Measurements from ENCODE around the gene BMPER. TPM values are rescaled to one million over a fixed set of nuclear protein-coding genes. Genes with fewer than 3 reads are reported as not detected.
A peak's percentile ranks its signal among the peaks of the same experiment; 100 is the strongest.

Gene BMPER
- total RNA-seq, 1 donor from 2014 or later, result 0.26 TPM

DNA sequence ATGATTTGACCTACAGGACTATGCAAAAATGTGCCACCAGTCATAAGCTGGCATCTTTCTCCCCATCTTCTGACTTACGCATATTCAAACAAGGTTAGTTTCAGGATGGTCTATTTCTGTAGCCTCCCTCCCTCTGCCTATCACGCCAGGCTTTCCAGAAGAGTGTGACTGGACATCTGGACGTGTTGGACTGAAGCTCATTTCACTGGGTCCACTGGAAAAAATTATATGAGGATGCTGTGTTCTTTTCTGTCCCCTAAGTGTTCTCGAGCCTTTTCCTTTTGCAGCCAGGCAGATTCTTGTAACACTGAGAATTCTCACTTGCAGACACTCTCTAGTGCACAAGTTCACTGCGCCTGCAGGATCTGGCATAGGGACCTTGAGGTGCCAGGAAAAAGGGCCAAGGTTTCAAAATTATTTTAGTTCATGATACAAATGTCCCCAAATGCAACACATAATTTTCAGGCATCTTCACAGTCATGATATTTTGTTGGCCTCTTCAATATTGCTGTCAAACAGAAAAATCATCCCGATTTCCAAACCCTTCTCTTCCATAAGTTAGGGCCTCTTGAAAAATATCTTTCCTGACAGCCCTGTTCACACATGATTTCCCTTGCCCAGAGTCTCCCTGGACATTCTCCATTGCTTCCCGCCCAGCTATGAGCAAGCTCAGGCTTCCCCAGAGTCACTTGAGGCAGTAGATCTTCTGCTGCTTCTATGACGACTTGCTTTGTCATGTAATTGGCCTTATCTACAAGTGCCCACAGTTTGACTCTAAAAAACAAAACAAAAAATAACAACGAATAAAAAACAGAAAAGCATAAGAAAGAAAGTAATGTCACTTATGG lies 170.4 kb downstream of the BMPER start:
- H3K4me3 ChIP-seq (ENCODE audit: low read depth, low read length), result no peak overlapping the region
- H3K36me3 ChIP-seq (ENCODE audit: control insufficient read depth, insufficient read depth, low read length), result no peaks in the 10 kb centered on the region
- TF ChIP-seq, protein P1, sequence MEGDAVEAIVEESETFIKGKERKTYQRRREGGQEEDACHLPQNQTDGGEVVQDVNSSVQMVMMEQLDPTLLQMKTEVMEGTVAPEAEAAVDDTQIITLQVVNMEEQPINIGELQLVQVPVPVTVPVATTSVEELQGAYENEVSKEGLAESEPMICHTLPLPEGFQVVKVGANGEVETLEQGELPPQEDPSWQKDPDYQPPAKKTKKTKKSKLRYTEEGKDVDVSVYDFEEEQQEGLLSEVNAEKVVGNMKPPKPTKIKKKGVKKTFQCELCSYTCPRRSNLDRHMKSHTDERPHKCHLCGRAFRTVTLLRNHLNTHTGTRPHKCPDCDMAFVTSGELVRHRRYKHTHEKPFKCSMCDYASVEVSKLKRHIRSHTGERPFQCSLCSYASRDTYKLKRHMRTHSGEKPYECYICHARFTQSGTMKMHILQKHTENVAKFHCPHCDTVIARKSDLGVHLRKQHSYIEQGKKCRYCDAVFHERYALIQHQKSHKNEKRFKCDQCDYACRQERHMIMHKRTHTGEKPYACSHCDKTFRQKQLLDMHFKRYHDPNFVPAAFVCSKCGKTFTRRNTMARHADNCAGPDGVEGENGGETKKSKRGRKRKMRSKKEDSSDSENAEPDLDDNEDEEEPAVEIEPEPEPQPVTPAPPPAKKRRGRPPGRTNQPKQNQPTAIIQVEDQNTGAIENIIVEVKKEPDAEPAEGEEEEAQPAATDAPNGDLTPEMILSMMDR (IDR thresholded peaks at IDR 0.05; ENCODE audit: insufficient read depth, low read length, severe bottlenecking), result no peak
- FAIRE-seq (no peak), DNase-seq (ENCODE audit: low read depth) (no peak)
- H3K27me3 ChIP-seq (ENCODE audit: control insufficient read depth, insufficient read depth, low read length), result no peaks in the 10 kb centered on the region

DNA sequence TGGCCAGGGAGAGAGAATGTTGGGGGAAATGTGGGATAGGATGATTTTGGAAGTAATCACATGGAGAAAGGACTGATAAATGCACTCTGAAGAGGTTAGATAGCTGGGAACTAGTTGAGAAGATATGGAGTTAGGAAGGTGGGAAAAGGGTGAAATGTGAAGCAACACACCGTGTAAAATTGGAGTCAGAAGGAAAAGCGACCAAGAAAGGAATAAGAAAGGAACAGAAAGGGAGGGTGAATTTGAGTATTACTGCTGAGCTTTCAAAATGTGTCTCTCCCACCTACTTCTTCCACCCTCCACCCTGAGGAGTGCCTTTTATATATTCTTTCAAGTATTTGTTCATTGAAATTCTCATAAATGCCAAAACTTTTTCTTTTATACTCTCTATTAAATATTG lies 171.8 kb downstream of the BMPER start:
- H3K36me3 ChIP-seq (ENCODE audit: control insufficient read depth, insufficient read depth, low read length), result no peaks in the 10 kb centered on the region
- DNase-seq (ENCODE audit: low read depth), result no peak
- TF ChIP-seq, protein P1 (IDR thresholded peaks at IDR 0.05; ENCODE audit: insufficient read depth, low read length, severe bottlenecking), result no peak
- H3K4me3 ChIP-seq (ENCODE audit: low read depth, low read length), result no peak overlapping the region
- no peak for FAIRE-seq
- no peaks in the 10 kb centered on the region for H3K27me3 ChIP-seq (ENCODE audit: control insufficient read depth, insufficient read depth, low read length)

DNA sequence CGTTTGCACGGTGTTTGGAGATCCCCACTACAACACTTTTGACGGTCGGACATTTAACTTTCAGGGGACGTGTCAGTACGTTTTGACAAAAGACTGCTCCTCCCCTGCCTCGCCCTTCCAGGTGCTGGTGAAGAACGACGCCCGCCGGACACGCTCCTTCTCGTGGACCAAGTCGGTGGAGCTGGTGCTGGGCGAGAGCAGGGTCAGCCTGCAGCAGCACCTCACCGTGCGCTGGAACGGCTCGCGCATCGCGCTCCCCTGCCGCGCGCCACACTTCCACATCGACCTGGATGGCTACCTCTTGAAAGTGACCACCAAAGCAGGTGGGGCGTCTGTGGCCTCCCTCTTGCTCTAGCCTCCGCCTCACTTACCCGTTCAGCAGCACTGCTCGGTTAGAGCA lies 173.5 kb downstream of the BMPER start:
- Histone ChIP-seq H3K36me3 (ENCODE audit: control insufficient read depth, insufficient read depth, low read length) (no peaks in the 10 kb centered on the region), H3K27me3 (ENCODE audit: control insufficient read depth, insufficient read depth, low read length) (no peaks in the 10 kb centered on the region), H3K4me3 (ENCODE audit: low read depth, low read length) (no peak overlapping the region)
- TF ChIP-seq, protein P1 (IDR thresholded peaks at IDR 0.05; ENCODE audit: insufficient read depth, low read length, severe bottlenecking), result no peak
- DNase-seq (ENCODE audit: low read depth), result no peak
- FAIRE-seq, result no peak

DNA sequence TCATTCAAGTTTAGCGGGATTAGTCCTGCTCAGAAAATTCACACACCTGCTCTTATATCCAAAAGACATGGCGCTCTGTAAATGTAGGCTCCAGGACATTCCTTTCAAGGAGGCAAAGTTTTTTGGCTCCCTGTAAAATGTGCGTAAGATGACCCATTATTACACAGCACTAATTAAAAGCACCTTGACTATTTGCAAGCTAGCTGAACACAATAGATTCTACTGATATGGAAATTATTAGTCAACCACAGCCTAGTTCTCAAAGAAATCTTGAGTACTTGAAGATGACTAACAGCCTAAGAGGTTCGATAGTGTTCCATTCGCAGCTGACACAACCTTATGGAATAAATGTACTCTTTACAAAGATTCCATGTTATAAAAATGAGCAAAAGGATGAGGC lies 175.2 kb downstream of the BMPER start:
- peak; percentile 58 for DNase-seq (ENCODE audit: low read depth)
- Histone ChIP-seq H3K4me3 (ENCODE audit: low read depth, low read length) (no peak overlapping the region), H3K36me3 (ENCODE audit: control insufficient read depth, insufficient read depth, low read length) (no peaks in the 10 kb centered on the region), H3K27me3 (ENCODE audit: control insufficient read depth, insufficient read depth, low read length) (no peaks in the 10 kb centered on the region)
- FAIRE-seq, result no peak
- TF ChIP-seq, protein P1 (IDR thresholded peaks at IDR 0.05; ENCODE audit: insufficient read depth, low read length, severe bottlenecking), result no peak

DNA sequence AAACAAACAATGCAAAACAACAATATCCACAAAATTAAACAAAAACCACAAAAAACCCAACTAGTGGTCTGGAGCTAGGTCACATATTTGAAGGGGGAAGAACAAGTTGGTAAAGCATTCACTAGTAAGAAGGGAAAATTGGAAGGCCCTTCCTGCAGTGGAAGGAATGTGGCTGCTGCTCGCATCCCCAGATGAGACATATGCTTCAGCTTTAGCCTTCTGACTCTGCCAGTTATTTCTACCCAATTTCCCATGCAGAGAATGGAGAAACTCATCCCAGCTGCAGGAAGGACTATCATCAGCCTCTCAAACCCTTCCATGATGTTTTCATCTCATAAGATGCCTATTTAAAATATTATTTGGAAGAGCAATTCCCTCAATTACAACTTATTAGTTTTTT lies 176.6 kb downstream of the BMPER start:
- Histone ChIP-seq H3K36me3 (ENCODE audit: control insufficient read depth, insufficient read depth, low read length) (no peaks in the 10 kb centered on the region), H3K4me3 (ENCODE audit: low read depth, low read length) (no peak overlapping the region), H3K27me3 (ENCODE audit: control insufficient read depth, insufficient read depth, low read length) (no peaks in the 10 kb centered on the region)
- no peak for DNase-seq (ENCODE audit: low read depth)
- TF ChIP-seq, protein P1 (IDR thresholded peaks at IDR 0.05; ENCODE audit: insufficient read depth, low read length, severe bottlenecking), result no peak
- FAIRE-seq, result no peak

DNA sequence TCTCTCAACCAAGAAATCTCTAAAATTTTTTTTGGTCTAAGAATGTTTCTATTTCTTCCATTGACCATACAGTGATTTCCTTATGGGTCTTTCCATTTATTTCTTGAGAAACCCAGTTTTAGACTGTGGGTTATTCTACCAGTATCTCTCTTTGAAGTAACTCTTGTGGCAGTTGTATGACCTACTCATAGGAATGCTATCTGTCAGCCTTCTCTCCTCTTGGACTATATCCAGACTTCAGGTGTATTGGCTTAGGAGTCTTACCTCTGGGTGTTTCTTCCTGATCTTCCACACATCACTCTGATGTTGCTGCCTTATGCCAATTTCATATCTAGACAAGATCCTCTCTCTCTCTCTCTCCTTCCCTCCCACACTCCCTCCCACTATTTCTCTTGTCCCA lies 178.1 kb downstream of the BMPER start:
- TF ChIP-seq, protein P1 (IDR thresholded peaks at IDR 0.05; ENCODE audit: insufficient read depth, low read length, severe bottlenecking), result no peak
- H3K4me3 ChIP-seq (ENCODE audit: low read depth, low read length), result no peak overlapping the region
- no peak for FAIRE-seq
- H3K27me3 ChIP-seq (ENCODE audit: control insufficient read depth, insufficient read depth, low read length), result no peaks in the 10 kb centered on the region
- DNase-seq (ENCODE audit: low read depth), result no peak
- H3K36me3 ChIP-seq (ENCODE audit: control insufficient read depth, insufficient read depth, low read length), result no peaks in the 10 kb centered on the region

Measured in bronchial epithelial cell (primary cell).